ENCODE measurements around the gene FIZ1.
A peak's percentile ranks its signal among the peaks of the same experiment; 100 is the strongest.

FIZ1 gene, protein sequence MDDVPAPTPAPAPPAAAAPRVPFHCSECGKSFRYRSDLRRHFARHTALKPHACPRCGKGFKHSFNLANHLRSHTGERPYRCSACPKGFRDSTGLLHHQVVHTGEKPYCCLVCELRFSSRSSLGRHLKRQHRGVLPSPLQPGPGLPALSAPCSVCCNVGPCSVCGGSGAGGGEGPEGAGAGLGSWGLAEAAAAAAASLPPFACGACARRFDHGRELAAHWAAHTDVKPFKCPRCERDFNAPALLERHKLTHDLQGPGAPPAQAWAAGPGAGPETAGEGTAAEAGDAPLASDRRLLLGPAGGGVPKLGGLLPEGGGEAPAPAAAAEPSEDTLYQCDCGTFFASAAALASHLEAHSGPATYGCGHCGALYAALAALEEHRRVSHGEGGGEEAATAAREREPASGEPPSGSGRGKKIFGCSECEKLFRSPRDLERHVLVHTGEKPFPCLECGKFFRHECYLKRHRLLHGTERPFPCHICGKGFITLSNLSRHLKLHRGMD

DNA sequence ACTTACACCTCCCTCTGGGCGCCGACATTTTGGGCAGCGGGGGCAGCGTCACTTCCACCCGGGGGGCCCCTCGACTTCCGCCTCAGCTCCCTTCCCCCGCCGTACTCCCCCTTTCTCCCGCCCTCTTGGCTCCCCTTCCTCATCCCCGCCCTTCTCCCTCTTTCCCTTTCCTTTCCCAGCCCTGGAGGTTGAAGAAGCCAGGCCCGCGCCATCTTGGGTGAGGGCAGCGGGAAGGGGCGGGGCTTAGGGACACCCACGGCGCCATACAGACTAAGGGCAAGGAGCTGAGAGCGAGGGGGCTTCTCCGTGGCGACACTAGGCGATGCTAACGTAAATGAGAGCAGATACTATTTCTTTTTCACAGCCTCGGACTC, at the start of gene FIZ1:
TSS of gene FIZ1 (minus strand) at position 50 of the 374 bp plus-strand sequence. CDS start 1,652 bp downstream, outside the sequence.
- peak; percentile 99 for DNase-seq (ENCODE audit: low read depth)

DNA sequence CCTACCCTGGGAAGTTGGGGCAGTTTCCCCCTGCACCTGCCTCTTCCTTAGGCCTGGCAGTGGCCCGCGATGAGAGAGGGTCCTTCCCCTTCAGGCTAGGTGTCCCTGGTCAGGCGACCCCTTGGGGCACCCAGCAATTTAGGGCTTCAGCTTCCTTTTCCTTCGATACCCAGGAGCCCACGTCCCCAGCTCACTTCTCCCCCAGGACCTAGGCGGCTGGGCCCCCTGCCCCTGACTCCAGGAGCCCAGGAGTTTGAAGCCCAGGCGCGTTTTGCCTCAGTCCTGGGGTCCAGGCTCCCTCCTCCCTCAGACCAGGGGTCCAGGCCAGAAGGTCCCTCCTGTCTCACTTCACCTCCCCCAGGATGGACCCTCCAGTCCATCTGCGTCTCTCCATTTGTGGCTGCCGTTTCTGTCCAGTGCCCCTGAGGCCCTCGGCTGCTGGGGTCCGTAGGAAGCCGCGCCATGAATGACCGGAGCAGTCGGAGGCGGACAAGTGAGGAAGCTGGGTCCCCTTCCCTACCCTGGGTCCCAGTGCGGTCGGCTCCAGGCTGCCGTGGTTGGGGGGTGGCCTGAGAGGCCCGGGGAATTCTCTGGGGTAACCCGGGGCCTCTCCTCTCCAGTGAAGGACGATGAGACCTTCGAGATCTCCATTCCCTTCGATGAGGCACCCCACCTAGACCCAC, 49.4 kb upstream of the FIZ1 start:
- no peak for DNase-seq (ENCODE audit: low read depth)

DNA sequence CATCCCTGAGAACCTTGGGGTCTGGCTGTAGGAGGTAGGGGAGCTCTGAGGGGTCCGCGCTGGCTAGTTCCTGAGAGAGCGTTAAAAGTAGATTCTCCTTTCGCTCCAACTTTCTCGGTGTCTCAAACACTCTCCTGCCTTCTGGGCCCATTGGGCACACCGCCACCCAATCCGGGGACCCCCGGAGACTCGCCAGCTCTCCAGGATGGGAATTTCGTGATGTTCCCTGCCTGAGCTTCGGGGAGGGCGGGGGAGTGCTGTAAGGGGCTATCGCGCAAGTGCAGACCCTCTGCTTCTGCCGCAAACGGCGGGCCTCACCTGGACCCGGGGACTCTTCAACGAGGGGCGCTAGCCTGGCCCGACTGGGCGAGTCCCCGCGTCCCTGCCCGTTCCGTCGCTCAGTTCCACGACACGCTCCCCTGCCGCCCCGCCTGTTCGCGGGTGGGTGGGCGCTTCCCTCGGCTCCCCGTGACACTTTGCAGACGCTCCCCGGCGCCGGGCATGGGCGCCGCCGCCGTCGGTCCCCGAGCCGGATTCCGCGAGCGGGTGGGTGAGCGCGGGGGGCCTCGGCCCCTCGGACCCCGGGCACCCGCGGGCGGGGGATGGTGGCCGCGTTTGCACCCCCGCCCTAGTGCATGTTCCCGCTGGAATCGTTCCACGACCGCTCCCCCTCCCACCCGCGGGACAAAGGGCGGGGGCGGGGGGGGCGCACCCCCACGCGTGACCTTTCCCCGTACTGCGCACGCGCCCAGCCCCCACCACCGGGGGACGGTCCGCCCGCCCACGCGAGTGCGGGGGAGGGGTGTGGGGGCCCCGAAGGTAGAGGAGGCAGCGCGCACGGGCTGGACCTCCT, 48.6 kb upstream of the FIZ1 start, which contains the start of gene CCDC106:
TSS of gene CCDC106 (plus strand) at position 481 of the 853 bp plus-strand sequence. CDS start 835 bp downstream, outside the sequence.
- DNase-seq (ENCODE audit: low read depth), result peak; percentile 79

DNA sequence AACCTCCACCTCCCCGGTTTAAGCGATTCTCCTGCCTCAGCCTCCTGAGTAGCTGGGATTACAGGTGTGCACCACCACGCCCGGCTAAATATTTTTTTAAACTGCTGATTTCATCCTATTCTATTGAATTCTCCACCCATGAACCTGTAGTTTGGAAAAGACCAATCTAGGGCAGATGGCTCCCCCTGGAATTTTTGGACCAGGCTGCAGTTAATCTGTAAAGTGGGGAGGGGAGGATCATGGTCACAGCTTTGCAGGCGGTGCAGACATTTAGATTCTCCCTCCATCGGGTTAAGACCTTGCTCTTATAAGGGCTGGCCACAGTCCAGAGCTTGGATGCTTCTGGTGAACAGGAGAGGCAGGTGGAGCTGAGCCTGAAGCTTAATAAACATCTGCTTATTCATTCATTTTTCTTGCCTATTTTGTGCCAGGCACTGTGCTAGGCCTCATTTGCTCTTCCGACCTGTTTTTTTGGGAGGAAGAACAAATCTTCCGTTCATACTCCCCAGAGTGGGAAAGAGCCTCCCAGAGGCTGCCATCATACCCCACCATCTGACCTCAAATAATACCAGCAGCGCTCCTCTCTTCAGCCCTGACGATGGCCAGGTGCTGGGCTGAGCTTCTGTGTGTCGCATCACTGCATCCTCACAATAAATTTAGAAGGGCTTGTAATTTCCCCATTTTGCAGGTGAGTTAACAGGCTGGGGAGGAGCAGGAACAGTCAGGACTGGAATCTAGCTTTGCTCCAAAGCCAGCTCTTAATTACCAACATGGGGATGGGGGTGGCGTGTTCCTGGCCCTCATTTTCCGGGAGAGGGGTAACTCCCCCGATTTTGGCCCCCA, 47.8 kb upstream of the FIZ1 start:
- no peak for DNase-seq (ENCODE audit: low read depth)

DNA sequence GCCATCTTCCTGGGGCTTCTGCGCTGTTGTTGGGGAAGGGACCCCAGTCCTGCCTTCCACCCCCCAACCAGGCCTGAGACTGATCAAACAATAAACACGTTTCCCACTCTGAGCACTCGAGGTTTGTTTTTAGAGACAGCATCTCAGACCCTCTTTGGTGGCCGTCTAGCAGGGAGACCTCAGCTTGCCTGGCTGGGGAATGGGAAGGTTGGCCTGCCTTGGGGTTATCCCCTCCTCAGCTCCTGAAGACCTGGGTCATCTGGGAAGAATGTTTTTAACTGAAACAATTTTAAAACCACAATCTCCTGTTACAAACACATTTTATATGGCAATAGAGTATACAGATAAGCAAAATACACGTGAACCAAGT, 46.2 kb upstream of the FIZ1 start:
- DNase-seq (ENCODE audit: low read depth), result no peak

DNA sequence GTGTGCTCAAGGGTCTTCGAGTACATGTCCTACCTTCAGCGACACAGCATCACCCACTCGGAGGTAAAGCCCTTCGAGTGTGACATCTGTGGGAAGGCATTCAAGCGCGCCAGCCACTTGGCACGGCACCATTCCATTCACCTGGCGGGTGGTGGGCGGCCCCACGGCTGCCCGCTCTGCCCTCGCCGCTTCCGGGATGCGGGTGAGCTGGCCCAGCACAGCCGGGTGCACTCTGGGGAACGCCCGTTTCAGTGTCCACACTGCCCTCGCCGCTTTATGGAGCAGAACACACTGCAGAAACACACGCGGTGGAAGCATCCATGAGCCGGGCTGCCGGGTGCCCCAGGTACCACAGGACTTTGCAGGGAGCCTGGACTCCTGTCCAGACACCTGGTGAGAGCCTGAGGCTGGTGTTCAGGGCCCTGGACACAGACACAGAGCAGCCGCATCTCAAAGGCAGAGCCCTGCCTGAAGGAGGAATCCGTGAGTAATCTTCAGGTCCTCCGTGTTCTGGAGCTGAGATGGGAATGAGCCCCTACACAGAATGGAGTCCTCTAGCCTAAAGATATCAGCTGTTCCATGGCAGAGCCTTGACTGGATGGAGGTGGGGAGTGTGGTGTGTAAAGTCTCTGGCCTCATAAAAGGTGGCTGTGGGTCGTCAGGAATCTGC, 45.7 kb upstream of the FIZ1 start:
- no peak for DNase-seq (ENCODE audit: low read depth)

DNA sequence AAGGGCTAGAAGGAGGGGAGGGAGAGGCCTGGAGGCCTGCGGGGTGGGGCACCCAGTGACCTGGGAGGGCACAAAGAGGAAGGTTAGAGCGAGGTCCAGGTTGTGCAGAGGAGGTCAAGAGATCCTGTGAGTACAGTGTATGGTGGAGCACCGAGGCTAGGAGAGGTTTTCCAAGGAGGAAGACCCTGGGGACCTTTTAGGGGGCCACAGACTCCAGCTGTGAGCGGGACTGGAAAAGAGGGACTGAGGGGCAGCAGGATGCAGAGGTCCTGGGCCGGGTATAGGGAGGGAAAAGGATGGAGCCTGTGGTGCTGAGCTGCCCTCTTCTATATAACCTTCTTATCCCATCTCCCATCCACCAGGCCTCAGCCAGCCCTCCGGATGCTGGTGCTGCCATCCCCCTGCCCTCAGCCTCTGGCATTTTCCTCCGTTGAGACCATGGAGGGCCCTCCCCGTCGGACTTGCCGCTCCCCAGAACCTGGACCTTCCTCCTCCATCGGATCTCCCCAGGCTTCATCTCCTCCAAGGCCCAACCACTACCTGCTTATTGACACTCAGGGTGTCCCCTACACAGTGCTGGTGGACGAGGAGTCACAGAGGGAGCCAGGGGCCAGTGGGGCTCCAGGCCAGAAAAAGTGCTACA, 45.0 kb upstream of the FIZ1 start:
- no peak for DNase-seq (ENCODE audit: low read depth)

DNA sequence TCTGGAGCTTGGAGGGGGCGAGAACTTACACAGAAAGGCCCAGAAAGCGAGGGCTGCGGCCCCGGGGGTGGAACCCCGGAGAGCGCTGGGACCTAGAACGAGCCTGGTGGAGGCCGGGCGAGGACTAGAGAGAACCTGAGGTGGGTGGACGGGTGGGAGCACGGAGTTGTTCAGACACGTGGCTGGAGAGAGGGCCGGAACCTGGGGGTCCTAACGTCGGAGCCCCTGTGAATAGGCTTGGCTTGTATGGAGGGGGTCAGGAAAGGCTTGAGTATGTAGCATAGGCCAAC, 44.5 kb upstream of the FIZ1 start:
- DNase-seq (ENCODE audit: low read depth), result no peak

DNA sequence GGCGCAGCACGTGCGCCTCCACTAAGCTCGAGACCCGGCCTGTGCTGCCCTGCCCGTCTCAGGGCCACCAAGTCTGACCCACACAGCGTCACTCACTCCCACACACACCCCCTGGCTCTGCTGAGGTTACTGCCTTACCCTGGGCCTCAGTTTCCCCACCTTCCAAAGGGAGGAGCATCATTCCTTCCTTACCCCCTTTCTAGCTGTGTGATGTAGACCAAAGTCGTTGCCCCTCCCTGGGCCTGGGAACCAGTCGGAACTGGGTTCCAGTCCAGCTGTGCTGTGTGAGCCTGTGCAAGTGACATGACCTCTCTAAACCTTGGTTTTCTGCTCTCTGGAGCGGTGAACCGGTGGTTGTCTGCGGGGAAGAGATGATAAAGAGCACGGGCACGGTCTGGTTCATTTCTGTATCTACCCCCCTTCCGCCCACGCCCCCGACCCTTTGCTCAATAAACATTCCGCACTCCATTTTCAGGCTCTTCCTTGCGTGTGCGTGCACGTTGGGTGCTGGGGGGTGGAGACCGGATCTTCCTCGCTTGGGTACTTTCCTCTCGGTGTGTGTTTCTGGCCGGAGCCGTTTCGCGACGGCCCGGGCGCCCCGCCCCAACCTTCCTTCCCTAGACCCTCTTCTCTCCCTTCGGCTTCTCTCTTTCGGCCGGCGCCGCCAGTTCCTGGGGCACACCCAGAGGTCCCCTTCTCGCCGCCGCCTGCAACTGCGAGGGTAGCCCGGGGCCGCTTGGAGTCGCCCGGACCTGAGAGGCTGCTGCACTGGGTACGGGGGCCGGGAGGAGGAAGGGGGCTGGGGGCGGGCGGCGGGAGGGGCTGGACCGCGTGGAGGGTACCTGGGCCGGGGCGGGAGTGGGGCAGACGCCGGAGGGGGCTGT, 43.9 kb upstream of the FIZ1 start, which contains the start of gene ZNF581:
TSS of gene ZNF581 (plus strand) at position 647 of the 884 bp plus-strand sequence. CDS start 923 bp downstream, outside the sequence.
- peak; percentile 77 for DNase-seq (ENCODE audit: low read depth)

DNA sequence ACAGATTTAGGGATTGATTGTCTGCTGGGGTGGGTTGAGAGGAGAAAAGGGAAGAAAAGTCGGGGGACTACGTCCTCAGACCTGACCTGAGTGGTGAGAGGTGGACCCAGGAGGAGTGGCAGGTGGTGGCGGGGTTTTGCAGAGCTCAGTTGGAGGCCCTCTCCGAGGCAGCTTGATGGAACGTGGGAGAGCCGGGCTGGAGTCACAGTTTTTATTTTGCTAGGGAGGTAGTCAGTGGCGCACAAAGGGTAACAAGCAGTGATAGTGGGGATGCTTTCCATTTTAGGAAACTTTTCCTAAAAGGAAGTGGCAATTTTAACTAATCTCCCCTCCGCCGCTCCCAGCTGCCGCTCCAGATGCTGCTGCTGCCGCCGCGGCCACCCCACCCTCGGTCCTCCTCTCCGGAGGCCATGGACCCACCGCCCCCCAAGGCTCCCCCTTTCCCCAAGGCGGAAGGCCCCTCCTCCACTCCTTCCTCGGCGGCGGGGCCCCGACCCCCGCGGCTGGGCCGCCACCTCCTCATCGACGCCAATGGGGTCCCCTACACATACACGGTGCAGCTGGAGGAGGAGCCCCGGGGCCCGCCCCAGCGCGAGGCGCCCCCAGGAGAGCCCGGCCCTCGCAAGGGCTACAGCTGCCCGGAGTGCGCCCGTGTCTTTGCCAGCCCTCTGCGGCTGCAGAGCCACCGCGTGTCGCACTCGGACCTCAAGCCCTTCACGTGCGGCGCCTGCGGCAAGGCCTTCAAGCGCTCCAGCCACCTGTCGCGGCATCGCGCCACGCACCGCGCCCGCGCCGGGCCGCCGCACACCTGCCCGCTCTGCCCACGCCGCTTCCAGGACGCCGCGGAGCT, 43.1 kb upstream of the FIZ1 start:
- DNase-seq (ENCODE audit: low read depth), result peak; percentile 18

DNA sequence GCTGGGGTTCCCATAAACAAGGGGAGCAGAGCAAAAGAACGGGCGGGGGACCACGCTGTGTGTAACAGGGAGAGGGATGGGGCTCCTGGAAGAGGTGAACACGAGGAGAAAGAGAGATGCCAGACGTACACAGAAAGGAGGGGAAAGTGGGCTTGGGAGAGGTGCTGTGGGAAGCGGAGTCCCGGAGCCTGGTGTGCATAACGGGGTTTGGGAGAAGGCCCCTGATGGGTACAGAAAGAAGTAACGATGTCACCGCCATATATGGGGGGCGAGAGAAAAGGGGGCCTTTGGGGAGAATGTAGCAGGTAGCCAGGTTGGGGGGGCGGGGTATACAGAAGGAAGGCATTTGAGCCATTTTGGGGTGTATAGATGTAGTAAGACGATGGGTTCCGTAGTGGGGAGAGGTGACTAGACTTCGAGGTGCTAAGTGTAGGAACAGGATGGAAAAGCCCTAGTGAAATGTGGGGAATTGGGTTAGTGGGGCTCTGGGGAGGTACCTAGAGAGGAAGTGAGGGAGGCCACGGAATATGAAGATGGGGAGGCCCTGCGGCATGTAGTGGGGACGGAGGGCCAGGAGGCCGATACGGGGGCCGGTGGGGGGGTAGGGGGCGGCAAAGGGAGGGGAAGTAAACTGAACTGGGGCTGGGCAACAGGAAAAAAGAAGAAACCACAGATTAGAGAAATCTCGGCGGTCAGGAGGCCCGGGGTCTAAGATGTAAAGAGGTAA, 42.3 kb upstream of the FIZ1 start:
- peak; percentile 49 for DNase-seq (ENCODE audit: low read depth)

DNA sequence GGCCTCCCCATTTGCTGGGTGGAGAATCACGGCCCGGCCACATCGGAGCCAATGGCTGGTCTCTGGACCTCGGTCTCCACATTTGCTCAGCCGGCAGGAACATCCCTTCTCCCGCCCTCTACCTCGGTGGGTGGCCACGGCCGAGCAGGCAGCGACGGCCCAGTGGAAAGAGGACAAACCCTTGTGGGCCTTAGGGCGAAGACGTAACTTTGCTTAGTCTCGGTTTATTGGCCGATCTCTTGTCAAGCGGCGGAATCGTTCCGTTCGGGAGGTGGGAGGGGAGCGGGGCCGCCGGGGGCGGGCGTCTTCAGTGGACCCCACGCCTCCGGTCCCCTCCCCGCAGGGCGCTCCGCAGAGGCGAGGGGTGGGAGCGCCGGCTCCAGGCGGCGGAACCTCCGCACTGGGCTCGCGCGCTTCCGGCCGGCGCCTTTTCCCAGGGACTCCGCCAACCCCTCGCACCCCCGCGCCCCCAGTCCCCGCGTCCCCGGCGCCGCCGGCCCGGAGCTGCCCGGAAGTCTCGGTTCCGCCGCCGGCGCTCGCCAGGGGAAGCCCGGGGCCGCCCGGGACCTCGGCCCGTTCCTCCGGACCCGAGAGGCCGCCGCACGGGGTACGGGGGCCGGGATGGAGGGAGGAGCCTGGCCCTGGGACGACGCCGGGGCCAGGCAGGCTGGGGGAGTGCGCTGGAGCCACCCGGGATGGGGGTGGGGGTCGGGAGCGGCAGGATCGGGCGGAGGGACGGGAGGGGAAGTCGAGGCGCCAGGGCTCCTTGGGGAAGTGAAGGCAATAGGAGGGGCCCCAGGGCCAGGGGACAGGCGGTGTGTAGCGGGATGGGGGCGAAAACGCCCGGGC, 41.5 kb upstream of the FIZ1 start, which contains the start of gene ZNF580:
TSS of gene ZNF580 (plus strand) at position 426 of the 849 bp plus-strand sequence. CDS start 1,507 bp downstream, outside the sequence.
- DNase-seq (ENCODE audit: low read depth), result peak; percentile 85

DNA sequence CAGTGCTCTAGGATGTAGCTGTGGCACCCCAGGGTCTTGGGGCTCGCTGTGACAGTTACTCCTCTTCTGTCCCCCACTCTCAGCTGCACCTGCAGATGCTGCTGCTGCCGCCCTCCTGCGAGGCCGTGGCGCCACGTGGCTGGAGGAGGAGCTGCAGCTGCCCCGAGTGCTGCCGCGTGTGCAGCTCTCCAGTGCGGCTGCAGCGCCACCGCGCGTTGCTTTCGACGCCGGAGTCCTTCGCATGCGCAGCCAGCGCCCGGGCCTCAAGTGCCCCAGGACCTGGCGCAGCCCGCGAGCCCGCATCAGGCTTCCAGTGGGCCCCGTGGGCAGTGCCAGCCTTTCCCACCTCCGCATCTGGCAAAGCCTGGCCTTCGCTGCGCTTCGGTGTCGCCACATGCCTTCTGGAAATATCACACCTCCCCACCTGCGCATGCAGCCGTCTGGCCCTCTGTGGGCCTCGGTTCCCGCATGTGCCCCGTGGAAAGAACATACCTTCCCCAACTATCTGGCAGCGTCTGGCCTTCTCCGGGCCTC, 40.8 kb upstream of the FIZ1 start:
- DNase-seq (ENCODE audit: low read depth), result peak; percentile 73

DNA sequence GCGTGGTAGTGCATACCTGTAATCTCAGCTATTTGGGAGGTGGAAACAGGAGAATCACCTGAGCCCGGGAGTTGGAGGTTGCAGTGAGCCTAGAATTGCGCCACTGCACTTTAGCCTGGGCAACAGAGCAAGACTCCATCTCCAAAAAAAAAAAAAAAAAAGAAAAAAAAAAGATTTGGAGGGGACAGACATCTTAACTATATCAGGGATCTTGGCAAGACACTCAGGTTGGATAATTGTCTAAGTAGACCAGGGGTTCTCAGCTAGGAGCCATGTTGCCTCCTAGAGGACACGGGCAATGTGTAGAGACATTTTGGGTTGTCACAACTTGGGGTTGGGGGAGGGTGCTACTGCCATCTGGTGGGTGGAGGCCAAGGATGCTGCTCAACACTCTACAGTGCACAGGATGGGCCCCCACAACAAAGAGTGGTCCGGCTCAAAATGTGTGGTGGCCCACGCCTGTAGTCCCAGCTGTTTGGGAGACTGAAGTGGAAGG, 39.6 kb upstream of the FIZ1 start:
- peak; percentile 33 for DNase-seq (ENCODE audit: low read depth)

DNA sequence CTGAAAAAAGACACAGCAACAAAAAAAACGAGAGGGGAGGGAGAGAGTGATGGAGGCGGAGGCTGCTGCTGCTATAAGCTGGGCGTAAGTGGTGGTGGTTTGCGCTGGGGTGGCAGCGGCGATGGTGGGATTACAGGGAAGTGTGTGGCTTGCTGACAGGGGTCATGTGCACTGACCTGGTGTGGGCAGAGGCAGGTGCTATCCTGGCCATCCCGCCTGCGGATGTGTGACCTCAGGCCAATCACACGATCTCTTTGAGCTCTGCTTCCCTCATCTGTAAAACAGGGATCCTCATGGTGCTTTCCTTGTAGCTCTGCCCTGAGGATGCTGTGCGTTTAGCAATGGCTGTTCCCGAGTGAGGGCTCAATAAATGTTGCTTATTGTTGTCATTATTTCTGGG, 38.2 kb upstream of the FIZ1 start:
- no peak for DNase-seq (ENCODE audit: low read depth)

DNA sequence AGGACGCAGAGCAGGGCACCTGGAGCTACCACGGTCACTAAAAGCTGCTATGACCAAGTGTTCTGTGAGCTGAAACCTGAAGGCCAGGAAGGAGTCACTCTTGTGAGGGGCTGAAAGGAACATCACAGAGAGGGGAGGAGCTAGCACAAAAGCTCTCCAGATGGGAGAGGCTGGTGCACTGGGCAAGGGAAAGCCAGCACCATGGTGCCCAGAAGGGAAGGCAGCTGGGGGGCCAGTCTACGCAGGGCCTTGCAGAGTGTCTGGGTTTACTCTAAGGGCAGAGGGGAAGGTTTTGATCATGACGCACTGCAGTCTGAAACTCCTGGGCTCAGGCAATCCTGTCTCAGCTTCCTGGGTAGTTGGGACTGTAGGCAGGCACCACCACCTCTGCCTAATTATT, 37.4 kb upstream of the FIZ1 start:
- no peak for DNase-seq (ENCODE audit: low read depth)

Measured in amniotic epithelial cell (primary cell).